ENCODE measurements around the gene ARMC2. TPM values are rescaled to one million over a fixed set of nuclear protein-coding genes. Genes with fewer than 3 reads are reported as not detected.

ARMC2 gene
- total and polyA plus RNA-seq, 2 donors (not counting 3 experiments of a cell fraction or from before 2014, with no cell fraction given): 1.7 to 3.7 TPM

GRCh38 chr6:108806665-108807064 is 41.6 kb upstream of the ARMC2 start:
- intact Hi-C loops (cut with micrococcal nuclease): no loop called here
- FAIRE-seq (no peak), DNase-seq (ENCODE audit: low read depth, low spot score) (no peak)
- no peak overlapping the region for H3K4me2 ChIP-seq (ENCODE audit: insufficient read depth, low read length)
- H3K27me3 ChIP-seq (ENCODE audit: control insufficient read depth in 2 of 2, insufficient read depth in 2 of 2, low read length in 2 of 2): no peaks in the 10 kb centered on the region
- no peaks in the 10 kb centered on the region for H3K79me2 ChIP-seq (ENCODE audit: control insufficient read depth, insufficient read depth, low read length)
- no peaks in the 10 kb centered on the region for H3K9me1 ChIP-seq (replicated peaks; ENCODE audit: control insufficient read depth, extremely low read depth, insufficient read depth, low read length)
- POLR2A ChIA-PET: no interaction called here
- no peak overlapping the region for H3K4me3 ChIP-seq (replicated peaks in 1 of 3; ENCODE audit: insufficient read depth in 1 of 3, low read depth in 1 of 3, low read length in 3 of 3)
- H3K27ac ChIP-seq (ENCODE audit: insufficient read depth, low read depth, low read length): no peak overlapping the region
- no peaks in the 10 kb centered on the region for H3K36me3 ChIP-seq (ENCODE audit: control insufficient read depth in 2 of 2, extremely low read depth in 1 of 2, insufficient read depth in 2 of 2, low read length in 2 of 2)
- CTCF ChIA-PET: interaction anchor here (1.5 to 1.8 kb wide), 2 partner anchors 9 to 217 kb away, joined by 3 to 4 read pairs; no protein-coding TSS in a partner anchor
- dilution Hi-C loops (cut with MboI; ENCODE audit: extremely low pct_ligation_motif_present, low sequenced_read_pairs): no loop called here
- no peaks in the 10 kb centered on the region for H3K9me3 ChIP-seq (replicated peaks; ENCODE audit: control insufficient read depth, insufficient read depth, low read length)
- TF ChIP-seq MAX (IDR thresholded peaks at IDR 0.05; ENCODE audit: insufficient read depth, insufficient read length) (no peak), FOS (IDR thresholded peaks at IDR 0.05; ENCODE audit: borderline replicate concordance, insufficient read depth, low read length) (peak; percentile 20)
- H3K9ac ChIP-seq (replicated peaks; ENCODE audit: extremely low read depth, insufficient read depth, low read length): no peak overlapping the region
- BruUV-seq (replicated peaks): no TSS peak
- H3K4me1 ChIP-seq (ENCODE audit: control insufficient read depth, extremely low read depth, insufficient read depth, low read length): no peaks in the 10 kb centered on the region
- no peaks in the 10 kb centered on the region for H4K20me1 ChIP-seq (replicated peaks; ENCODE audit: control insufficient read depth, extremely low read depth, insufficient read depth, low read length)
- H2AFZ ChIP-seq (ENCODE audit: low read depth, low read length): no peak overlapping the region

GRCh38 chr6:108807928-108808327 is 40.3 kb upstream of the ARMC2 start:
- Histone ChIP-seq H3K9ac (replicated peaks; ENCODE audit: extremely low read depth, insufficient read depth, low read length) (no peak overlapping the region), H3K27ac (ENCODE audit: insufficient read depth, low read depth, low read length) (no peak overlapping the region), H3K4me3 (replicated peaks in 1 of 3; ENCODE audit: insufficient read depth in 1 of 3, low read depth in 1 of 3, low read length in 3 of 3) (no peak overlapping the region), H3K9me3 (replicated peaks; ENCODE audit: control insufficient read depth, insufficient read depth, low read length) (no peaks in the 10 kb centered on the region), H4K20me1 (replicated peaks; ENCODE audit: control insufficient read depth, extremely low read depth, insufficient read depth, low read length) (no peaks in the 10 kb centered on the region), H3K4me1 (ENCODE audit: control insufficient read depth, extremely low read depth, insufficient read depth, low read length) (no peaks in the 10 kb centered on the region), H3K9me1 (replicated peaks; ENCODE audit: control insufficient read depth, extremely low read depth, insufficient read depth, low read length) (no peaks in the 10 kb centered on the region), H3K27me3 (ENCODE audit: control insufficient read depth in 2 of 2, insufficient read depth in 2 of 2, low read length in 2 of 2) (no peaks in the 10 kb centered on the region), H2AFZ (ENCODE audit: low read depth, low read length) (no peak overlapping the region), H3K36me3 (ENCODE audit: control insufficient read depth in 2 of 2, extremely low read depth in 1 of 2, insufficient read depth in 2 of 2, low read length in 2 of 2) (no peaks in the 10 kb centered on the region), H3K79me2 (ENCODE audit: control insufficient read depth, insufficient read depth, low read length) (no peaks in the 10 kb centered on the region), H3K4me2 (ENCODE audit: insufficient read depth, low read length) (no peak overlapping the region)
- TF ChIP-seq POLR2A (IDR thresholded peaks at IDR 0.05; ENCODE audit: low read depth, low read length) (no peak), GATA2 (IDR thresholded peaks at IDR 0.05; ENCODE audit: insufficient read depth, insufficient read length, low read depth, low read length) (no peak), MAX (IDR thresholded peaks at IDR 0.05; ENCODE audit: insufficient read depth, insufficient read length) (no peak), FOS (IDR thresholded peaks at IDR 0.05; ENCODE audit: borderline replicate concordance, insufficient read depth, low read length) (no peak), POLR2AphosphoS5 (IDR thresholded peaks at IDR 0.05; ENCODE audit: insufficient read depth, low read depth, low read length) (no peak), EZH2 (IDR thresholded peaks at IDR 0.05; ENCODE audit: borderline replicate concordance, low read depth, low read length, severe bottlenecking) (no peak), MYC (IDR thresholded peaks at IDR 0.05; ENCODE audit: low read depth, low read length) (no peak)
- ChIA-PET POLR2A (interaction anchor here (0.7 kb wide), 1 partner anchor 596 kb away, joined by 7 read pairs; no protein-coding TSS in a partner anchor), CTCF (interaction anchor here (1.8 kb wide), 1 partner anchor 10 kb away, joined by 4 read pairs; no protein-coding TSS in a partner anchor)
- intact Hi-C loops (cut with micrococcal nuclease): no loop called here
- dilution Hi-C loops (cut with MboI; ENCODE audit: extremely low pct_ligation_motif_present, low sequenced_read_pairs): no loop called here
- no peak for FAIRE-seq
- no TSS peak for BruUV-seq (replicated peaks)
- no peak for DNase-seq (ENCODE audit: low read depth, low spot score)
